ENCODE measurements around the gene ZBTB20. TPM values are rescaled to one million over a fixed set of nuclear protein-coding genes. Genes with fewer than 3 reads are reported as not detected.

The ZBTB20 gene
- total RNA-seq, 1 donor from 2014 or later: 66.4 TPM

DNA sequence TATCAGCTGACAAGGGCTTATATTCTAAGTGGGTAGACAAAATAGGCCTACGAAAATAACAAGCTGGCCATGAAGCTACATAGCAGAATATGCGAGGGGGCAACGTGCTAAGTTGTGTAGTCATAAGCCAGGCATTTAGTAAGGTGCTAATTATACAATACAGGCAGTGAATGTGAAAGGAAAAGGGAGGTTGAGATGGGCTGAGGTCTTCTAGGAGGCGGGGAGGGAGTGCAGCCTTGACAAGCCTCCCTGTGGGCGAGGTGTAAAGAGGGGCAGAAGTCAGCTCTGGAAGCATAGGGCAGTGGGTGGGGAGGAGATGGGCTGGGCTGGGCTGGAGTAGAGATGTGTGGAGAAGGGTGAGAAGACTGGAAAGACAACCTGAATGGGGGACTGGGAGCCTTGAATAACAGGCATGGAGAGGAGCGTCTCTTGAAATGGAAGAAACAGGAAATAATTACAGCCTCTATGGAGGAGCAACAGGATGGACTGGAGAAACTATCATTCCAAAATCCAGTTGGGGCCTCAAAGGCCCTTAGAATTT is 852.1 kb downstream of the ZBTB20 start:
- no peak for ATAC-seq
- Histone ChIP-seq H3K4me3 (no peak overlapping the region), H3K36me3 (no peaks in the 10 kb centered on the region), H3K27ac (no peak overlapping the region), H3K9me3 (no peaks in the 10 kb centered on the region), H3K27me3 (ENCODE audit: low read depth) (no peaks in the 10 kb centered on the region), H3K4me1 (no peaks in the 10 kb centered on the region)
- DNase-seq: no peak
- intact Hi-C loops (cut with DNase I): no loop called here
- TF ChIP-seq, protein P1, sequence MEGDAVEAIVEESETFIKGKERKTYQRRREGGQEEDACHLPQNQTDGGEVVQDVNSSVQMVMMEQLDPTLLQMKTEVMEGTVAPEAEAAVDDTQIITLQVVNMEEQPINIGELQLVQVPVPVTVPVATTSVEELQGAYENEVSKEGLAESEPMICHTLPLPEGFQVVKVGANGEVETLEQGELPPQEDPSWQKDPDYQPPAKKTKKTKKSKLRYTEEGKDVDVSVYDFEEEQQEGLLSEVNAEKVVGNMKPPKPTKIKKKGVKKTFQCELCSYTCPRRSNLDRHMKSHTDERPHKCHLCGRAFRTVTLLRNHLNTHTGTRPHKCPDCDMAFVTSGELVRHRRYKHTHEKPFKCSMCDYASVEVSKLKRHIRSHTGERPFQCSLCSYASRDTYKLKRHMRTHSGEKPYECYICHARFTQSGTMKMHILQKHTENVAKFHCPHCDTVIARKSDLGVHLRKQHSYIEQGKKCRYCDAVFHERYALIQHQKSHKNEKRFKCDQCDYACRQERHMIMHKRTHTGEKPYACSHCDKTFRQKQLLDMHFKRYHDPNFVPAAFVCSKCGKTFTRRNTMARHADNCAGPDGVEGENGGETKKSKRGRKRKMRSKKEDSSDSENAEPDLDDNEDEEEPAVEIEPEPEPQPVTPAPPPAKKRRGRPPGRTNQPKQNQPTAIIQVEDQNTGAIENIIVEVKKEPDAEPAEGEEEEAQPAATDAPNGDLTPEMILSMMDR (IDR thresholded peaks at IDR 0.05): no peak

DNA sequence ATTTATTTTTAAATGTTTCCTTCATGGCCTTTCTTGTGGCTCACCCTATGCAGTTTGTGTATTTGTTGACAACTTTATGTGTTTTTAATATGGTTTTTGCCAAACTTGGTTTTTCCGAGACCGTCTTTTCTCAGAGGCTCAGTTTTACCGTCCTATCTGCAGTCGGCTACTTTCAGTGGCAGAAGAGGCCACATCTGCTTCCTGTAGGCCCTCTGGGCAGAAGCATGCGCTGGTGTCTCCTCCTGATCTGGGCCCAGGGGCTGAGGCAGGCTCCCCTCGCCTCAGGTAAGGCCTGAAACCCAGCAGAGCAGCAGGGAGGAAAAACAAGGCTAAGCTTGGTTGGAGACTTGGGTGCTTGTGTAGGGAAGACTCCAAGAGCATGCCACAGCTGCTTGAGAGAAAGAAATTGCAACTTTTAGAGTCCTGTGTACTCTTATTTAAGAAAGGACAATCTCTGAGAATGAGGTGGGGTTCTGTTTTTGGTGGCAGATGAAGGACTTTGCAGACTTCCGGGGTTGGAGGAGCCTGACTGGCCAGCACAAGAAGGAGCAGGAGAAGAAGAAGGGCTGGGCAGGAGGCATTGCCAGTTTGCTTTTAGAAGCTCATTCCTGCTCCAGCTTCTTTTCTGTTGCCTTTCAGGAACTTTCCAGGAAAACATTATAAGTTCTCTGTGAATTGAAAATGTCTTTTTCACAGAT is 853.1 kb downstream of the ZBTB20 start, which contains the start of gene TIGIT:
TIGIT (plus strand) TSS at position 191 of the 698 bp plus-strand sequence; CDS start at position 225, 34 bp downstream.
- ATAC-seq: no peak
- Histone ChIP-seq H3K27me3 (ENCODE audit: low read depth) (no peaks in the 10 kb centered on the region), H3K27ac (no peak within 1 kb of the TSS), H3K4me3 (no peak within 1 kb of the TSS), H3K9me3 (no peaks in the 10 kb centered on the region), H3K36me3 (no peaks in the 10 kb centered on the region), H3K4me1 (no peaks in the 10 kb centered on the region)
- TF ChIP-seq, protein P1 (IDR thresholded peaks at IDR 0.05): no peak
- intact Hi-C loops (cut with DNase I): no loop called here
- no peak for DNase-seq

DNA sequence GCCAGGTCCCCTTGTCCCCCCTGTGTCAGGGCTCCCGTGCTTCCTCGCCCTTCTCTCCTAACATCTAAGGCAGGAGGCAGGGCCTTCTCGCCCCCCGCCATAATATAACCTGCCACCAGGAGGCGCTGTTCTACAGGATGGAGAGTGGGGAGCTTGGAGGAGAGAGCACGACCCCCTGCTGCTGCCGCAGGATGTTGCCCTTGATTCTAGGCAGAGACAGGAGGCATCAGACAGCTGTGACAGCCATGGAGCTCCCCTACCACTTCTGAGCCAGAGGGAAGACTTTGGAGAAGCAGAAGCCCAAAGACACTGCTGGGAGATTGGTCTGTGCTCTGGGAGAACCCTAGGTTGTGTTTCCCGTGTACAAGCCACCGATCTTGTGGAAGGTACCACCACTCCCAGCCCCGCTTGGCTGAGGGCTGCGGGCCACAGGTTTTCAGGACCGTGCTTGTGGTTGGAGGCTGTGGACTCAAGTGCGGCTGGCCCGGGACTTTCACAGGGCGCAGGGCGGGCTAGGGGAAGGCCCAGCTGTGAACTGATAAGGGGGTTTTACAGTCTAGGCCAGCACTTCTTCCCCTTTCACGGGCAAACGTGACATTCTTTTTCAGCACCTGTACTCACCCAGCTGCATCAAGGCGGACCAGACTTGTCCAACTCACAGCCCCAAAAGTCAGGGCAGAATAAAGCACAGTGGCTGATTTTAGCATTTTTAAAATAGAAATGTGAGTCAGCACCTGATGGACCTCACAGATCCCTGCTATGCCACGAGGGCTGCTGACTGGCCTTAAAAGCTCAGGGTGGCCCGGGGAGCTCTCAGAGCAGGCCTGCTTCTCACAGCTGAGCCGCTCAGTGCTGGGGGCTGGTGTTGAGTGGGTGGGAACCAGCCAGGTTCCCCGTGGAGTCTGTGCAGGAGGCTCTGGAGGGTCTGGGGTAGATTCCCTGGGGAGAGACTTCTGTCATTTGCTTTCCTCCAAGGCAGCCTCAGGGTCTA is 855.9 kb downstream of the ZBTB20 start:
- peak; percentile 62 for DNase-seq
- no peaks in the 10 kb centered on the region for H3K9me3 ChIP-seq
- H3K4me3 ChIP-seq: no peak overlapping the region
- intact Hi-C loops (cut with DNase I): no loop called here
- H3K27ac ChIP-seq: peak overlapping the region; percentile 38
- no peaks in the 10 kb centered on the region for H3K36me3 ChIP-seq
- peak; percentile 71 to 83 for ATAC-seq
- TF ChIP-seq, protein P1 (IDR thresholded peaks at IDR 0.05): peak; percentile 78
- H3K4me1 ChIP-seq: no peaks in the 10 kb centered on the region
- no peaks in the 10 kb centered on the region for H3K27me3 ChIP-seq (ENCODE audit: low read depth)

DNA sequence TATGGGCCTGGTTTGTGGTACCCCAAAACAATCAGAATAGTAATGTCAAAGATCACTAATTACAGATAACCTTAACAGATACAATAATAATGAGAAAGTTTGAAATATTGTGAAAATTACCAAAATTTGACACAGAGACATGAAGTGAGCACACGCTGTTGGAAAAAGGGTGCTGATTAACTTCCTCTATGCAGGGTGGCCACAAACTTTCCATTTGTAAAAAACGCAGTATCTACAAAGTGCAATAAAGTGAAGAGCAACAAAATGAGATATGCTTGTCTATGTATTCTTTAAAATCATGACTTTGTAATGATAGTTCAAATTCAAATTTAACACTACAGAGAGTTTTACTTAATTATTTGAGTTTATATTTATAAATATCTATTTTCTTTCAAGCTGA is 860.8 kb downstream of the ZBTB20 start:
- no peak overlapping the region for H3K4me3 ChIP-seq
- no peaks in the 10 kb centered on the region for H3K4me1 ChIP-seq
- DNase-seq (no peak), ATAC-seq (no peak)
- no peaks in the 10 kb centered on the region for H3K27me3 ChIP-seq (ENCODE audit: low read depth)
- intact Hi-C loops (cut with DNase I): no loop called here
- H3K27ac ChIP-seq: no peak overlapping the region
- H3K9me3 ChIP-seq: no peaks in the 10 kb centered on the region
- TF ChIP-seq, protein P1 (IDR thresholded peaks at IDR 0.05): no peak
- H3K36me3 ChIP-seq: no peaks in the 10 kb centered on the region

DNA sequence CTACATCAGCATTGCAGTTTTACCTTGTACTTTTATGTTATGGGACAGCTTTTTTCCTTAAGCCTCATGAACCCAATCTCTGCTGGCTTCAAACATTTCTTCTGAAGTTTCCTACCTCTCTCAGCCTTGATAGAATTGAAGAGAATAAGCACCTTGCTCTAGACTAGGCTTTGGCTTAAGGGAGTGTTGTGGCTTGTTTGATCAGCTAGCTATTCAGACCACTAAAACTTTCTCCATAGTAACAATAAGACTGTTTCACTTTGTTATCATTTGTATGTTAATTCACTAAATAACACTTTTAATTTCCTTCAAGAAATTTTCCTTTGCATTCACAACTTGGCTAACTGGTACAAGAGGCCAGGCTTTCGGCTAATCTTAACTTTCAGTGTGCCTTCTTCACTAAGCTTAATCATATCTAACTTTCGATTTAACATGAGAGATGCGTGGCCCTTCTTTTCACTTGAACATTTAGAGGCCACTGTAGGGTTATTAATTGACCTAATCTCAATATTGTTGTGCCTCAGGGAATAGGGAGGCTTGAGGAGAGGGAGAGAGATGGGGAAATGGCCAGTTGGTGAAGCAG is 861.3 kb downstream of the ZBTB20 start:
- TF ChIP-seq, protein P1 (IDR thresholded peaks at IDR 0.05): no peak
- ATAC-seq (no peak), DNase-seq (no peak)
- no peak overlapping the region for H3K27ac ChIP-seq
- no peak overlapping the region for H3K4me3 ChIP-seq
- no peaks in the 10 kb centered on the region for H3K4me1 ChIP-seq
- H3K9me3 ChIP-seq: no peaks in the 10 kb centered on the region
- intact Hi-C loops (cut with DNase I): no loop called here
- H3K27me3 ChIP-seq (ENCODE audit: low read depth): no peaks in the 10 kb centered on the region
- no peaks in the 10 kb centered on the region for H3K36me3 ChIP-seq
